AG04449 (cell line): ENCODE measurements around the gene ATXN3L.

Source experiments
- CTCF ChIA-PET: fragments of 350-600 bp; formaldehyde crosslinking; extraction: SDS; loops from one replicate; lab custom pipeline; 2021; ENCODE audit warnings: antibody characterized with exemption; lab: Yijun Ruan, JAX
- POLR2A ChIA-PET: fragments of 400-600, 350-600 bp; formaldehyde crosslinking; extraction: SDS; loops from one replicate; lab custom pipeline; 2020; ENCODE audit warnings: antibody characterized with exemption, inconsistent platforms; lab: Yijun Ruan, JAX
- DNase-seq: peaks from one replicate; pipeline ENCODE4 v3.0.0-alpha.2; 2010; ENCODE audit warnings: low read depth, low spot score
- H3K4me3 ChIP-seq: 2 replicates; pipeline ENCODE4 v1.5.1; 2011; ENCODE audit warnings: low read depth, mild to moderate bottlenecking, control low read depth, low read length
- CTCF ChIP-seq: IDR thresholded peaks from one replicate; pipeline ENCODE4 v1.5.1; 2011; ENCODE audit warnings: mild to moderate bottlenecking, moderate library complexity, low read length, control low read depth, inconsistent platforms; ENCODE audit not compliant: insufficient read depth; ENCODE audit errors: missing control alignments

Gene ATXN3L

GRCh38 chrX:13340182-13340791, 20.4 kb upstream of the ATXN3L start:
- DNase-seq = no peak
- no peak for TF ChIP-seq CTCF
- ChIA-PET CTCF (interaction anchor here (0.6 kb wide), 1 partner anchor 85 kb away, joined by 3 read pairs; no protein-coding TSS in a partner anchor), POLR2A (no interaction called here)
- no peak overlapping the region for H3K4me3 ChIP-seq

GRCh38 chrX:13339607-13340006, 19.8 kb upstream of the ATXN3L start:
- ChIA-PET CTCF (interaction anchor here (0.6 kb wide), 1 partner anchor 86 kb away, joined by 3 read pairs; no protein-coding TSS in a partner anchor), POLR2A (no interaction called here)
- no peak for TF ChIP-seq CTCF
- H3K4me3 ChIP-seq = no peak overlapping the region
- DNase-seq = no peak

- CTCF ChIA-PET = no interaction called here
- POLR2A ChIA-PET = no interaction called here
- DNase-seq = no peak
- TF ChIP-seq CTCF = no peak
- no peak overlapping the region for H3K4me3 ChIP-seq
Observed at GRCh38 chrX:13338996-13339515, 19.2 kb upstream of the ATXN3L start.

GRCh38 chrX:13334491-13334890, 14.6 kb upstream of the ATXN3L start:
- no peak for TF ChIP-seq CTCF
- ChIA-PET CTCF (no interaction called here), POLR2A (no interaction called here)
- DNase-seq = no peak
- H3K4me3 ChIP-seq = no peak overlapping the region

- ChIA-PET POLR2A (no interaction called here), CTCF (no interaction called here)
- TF ChIP-seq CTCF = no peak
- no peak overlapping the region for H3K4me3 ChIP-seq
- no peak for DNase-seq
Observed at GRCh38 chrX:13330446-13330845, 10.6 kb upstream of the ATXN3L start.

- no peak for TF ChIP-seq CTCF
- no peak for DNase-seq
- ChIA-PET CTCF (no interaction called here), POLR2A (no interaction called here)
- H3K4me3 ChIP-seq = no peak overlapping the region
Observed at GRCh38 chrX:13327666-13328065, 7.8 kb upstream of the ATXN3L start.
